ENCODE measurements around the gene FLCN.
"Not testable (repeated sequence)": the region's sequence is repeated elsewhere in the genome, so short reads cannot be mapped to it uniquely, and the experiment has no call there.

FLCN gene

DNA sequence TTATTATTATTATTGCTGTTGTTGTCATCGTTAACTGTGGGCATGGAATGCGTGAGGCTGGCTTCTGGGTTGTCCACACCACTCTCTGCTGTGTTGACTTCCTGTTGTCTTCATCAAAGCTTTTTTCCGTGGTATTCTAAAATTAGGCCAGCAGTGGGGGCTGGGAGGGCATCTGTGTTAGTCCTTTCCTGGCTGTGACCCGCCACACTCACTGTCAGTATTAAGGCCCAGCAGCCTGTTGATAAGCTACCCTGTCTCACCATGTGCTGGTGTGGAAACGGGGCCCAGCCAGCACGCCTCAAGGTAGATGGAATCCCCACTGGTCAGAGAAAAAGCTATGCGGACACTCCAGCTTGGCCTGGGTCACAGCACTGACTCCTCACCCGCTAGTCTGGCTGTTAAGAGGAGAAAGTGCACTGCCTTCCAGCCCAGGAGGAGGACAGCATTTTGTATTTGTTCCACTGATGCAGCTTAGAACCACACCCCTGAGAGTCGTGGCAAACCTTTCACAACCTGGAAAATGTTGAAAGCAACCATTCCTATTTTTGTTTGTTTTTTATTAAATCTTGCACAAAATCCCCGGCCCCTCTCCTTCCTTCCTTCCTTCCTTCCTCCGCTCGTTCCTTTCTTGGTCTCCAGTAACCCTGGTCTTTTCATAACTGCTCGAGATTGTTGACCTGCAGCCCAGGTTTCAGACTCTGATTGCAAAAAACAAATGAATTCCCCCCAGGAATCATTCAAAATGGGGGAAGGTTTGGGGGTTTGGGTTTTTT lies 51.8 kb downstream of the FLCN start:
- H3K27me3 ChIP-seq (ENCODE audit: insufficient read depth, low read length); H3K79me2 ChIP-seq (ENCODE audit: control insufficient read depth, insufficient read depth, low read length, unreplicated experiment); H3K27ac ChIP-seq (ENCODE audit: low read depth, low read length); H2AFZ ChIP-seq (ENCODE audit: low read length, unreplicated experiment); H3K4me1 ChIP-seq (ENCODE audit: control insufficient read depth, insufficient read depth, low read length, unreplicated experiment); H3K4me3 ChIP-seq (ENCODE audit: low read depth, low read length): not testable (repeated sequence)
- H3K36me3 ChIP-seq (ENCODE audit: insufficient read depth, low read length): peaks cover 22% of the 10 kb centered on the region; the same call in 1 of the 2 replicates

DNA sequence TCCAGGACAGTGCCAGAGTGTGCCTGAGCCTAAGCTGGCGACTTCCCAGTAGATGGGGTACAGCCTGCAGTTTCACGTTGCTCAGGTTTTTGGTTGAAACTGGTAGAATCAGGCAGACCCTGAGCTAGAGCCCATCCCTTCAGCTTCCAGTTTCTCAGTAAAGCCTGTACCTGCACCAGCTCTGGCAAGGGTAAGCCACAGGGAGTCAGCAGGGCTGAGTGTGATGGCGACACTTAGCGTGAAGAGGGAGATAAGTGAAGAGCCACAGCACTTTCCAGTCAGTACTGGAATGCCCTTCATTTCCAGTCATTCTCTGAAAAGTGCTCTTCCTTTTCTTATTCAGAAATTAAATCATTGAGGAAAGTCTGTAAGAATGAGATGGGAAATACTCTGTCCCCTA lies 53.2 kb downstream of the FLCN start:
- Histone ChIP-seq H3K27ac (ENCODE audit: low read depth, low read length) (no peak overlapping the region), H3K4me3 (ENCODE audit: low read depth, low read length) (no peak overlapping the region), H3K27me3 (ENCODE audit: insufficient read depth, low read length) (no peaks in the 10 kb centered on the region), H3K36me3 (ENCODE audit: insufficient read depth, low read length) (peaks cover 22% of the 10 kb centered on the region; the same call in 1 of the 2 replicates), H3K4me1 (ENCODE audit: control insufficient read depth, insufficient read depth, low read length, unreplicated experiment) (no peaks in the 10 kb centered on the region), H2AFZ (ENCODE audit: low read length, unreplicated experiment) (no peak overlapping the region), H3K79me2 (ENCODE audit: control insufficient read depth, insufficient read depth, low read length, unreplicated experiment) (no peaks in the 10 kb centered on the region)

DNA sequence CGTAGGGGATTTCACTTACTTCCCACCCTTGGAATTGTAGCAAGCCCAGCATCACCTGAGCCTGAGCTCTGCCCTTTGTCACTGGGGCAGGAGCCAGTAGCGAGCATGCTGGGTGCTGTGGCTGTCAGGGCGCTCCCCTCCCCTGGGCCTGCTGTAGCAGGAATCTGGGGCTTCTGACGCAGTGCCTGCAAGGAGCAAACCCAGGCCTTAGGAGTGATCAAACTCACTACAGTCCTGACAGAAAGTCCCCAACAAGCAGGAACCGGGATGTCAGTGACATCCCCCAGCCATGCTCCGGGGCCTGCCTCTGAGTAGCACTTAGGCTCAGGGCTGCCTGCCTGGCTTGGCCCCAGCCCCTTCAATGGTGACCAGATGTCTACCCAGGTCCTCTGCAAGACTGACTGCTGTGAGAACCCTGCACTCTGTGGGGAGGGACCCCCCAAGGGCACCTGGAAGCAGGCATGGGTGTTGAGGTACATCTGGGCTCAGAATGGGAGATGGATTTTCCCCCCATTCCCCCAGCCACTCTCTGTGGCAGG lies 54.3 kb downstream of the FLCN start:
- Histone ChIP-seq H3K4me1 (ENCODE audit: control insufficient read depth, insufficient read depth, low read length, unreplicated experiment) (no peaks in the 10 kb centered on the region), H2AFZ (ENCODE audit: low read length, unreplicated experiment) (no peak overlapping the region), H3K27me3 (ENCODE audit: insufficient read depth, low read length) (no peaks in the 10 kb centered on the region), H3K79me2 (ENCODE audit: control insufficient read depth, insufficient read depth, low read length, unreplicated experiment) (no peaks in the 10 kb centered on the region), H3K36me3 (ENCODE audit: insufficient read depth, low read length) (peaks cover 26% of the 10 kb centered on the region; the same call in 1 of the 2 replicates), H3K4me3 (ENCODE audit: low read depth, low read length) (no peak overlapping the region), H3K27ac (ENCODE audit: low read depth, low read length) (no peak overlapping the region)

DNA sequence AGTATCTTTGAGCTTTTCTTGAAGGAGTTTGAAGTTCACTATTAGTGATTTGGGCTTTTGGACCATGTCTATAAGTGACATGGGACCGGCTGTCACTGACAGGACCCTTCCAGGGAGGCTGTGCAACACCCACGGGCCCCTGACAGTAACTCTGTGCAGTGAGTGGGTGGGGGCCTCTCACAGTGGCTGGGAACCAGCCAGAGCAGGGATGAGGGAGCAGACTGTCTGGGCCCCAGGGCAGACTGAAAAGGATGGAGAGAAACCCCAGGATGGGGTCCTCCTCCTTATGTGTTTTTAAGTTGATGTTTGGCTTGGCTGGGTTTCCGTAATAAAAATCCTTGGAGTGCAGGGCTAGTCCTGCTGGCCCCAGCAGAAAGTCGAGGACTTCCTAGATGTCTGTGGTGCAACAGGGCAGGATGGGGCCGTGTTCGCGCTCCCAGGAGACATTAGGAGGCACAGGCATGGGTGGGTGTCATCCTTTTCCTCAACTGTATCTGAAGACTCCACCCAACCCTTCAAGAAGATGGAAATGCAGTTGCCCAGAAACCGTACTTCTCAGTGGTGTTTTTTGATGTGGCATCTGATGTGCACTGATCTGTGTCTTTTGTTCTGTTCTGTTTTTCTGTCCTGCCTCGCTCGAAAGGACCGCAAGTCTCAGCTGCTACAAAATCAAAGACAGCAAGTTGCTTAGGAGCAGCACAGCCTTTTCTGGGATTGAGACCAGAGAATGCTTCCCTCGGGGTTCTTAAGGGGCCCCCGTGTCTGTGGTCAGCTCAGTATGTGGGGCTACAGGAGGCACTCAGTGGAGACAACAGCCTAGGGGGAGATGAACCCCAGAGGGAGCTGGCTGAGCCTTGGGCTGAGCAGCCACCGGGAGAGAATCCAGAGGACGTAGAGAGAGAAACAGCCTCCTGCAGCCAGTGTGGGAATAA lies 55.0 kb downstream of the FLCN start:
- Histone ChIP-seq H3K79me2 (ENCODE audit: control insufficient read depth, insufficient read depth, low read length, unreplicated experiment) (no peaks in the 10 kb centered on the region), H2AFZ (ENCODE audit: low read length, unreplicated experiment) (no peak overlapping the region), H3K27ac (ENCODE audit: low read depth, low read length) (no peak overlapping the region), H3K4me1 (ENCODE audit: control insufficient read depth, insufficient read depth, low read length, unreplicated experiment) (no peaks in the 10 kb centered on the region), H3K36me3 (ENCODE audit: insufficient read depth, low read length) (peaks cover 29% of the 10 kb centered on the region; the same call in 1 of the 2 replicates), H3K4me3 (ENCODE audit: low read depth, low read length) (no peak overlapping the region), H3K27me3 (ENCODE audit: insufficient read depth, low read length) (no peaks in the 10 kb centered on the region)

DNA sequence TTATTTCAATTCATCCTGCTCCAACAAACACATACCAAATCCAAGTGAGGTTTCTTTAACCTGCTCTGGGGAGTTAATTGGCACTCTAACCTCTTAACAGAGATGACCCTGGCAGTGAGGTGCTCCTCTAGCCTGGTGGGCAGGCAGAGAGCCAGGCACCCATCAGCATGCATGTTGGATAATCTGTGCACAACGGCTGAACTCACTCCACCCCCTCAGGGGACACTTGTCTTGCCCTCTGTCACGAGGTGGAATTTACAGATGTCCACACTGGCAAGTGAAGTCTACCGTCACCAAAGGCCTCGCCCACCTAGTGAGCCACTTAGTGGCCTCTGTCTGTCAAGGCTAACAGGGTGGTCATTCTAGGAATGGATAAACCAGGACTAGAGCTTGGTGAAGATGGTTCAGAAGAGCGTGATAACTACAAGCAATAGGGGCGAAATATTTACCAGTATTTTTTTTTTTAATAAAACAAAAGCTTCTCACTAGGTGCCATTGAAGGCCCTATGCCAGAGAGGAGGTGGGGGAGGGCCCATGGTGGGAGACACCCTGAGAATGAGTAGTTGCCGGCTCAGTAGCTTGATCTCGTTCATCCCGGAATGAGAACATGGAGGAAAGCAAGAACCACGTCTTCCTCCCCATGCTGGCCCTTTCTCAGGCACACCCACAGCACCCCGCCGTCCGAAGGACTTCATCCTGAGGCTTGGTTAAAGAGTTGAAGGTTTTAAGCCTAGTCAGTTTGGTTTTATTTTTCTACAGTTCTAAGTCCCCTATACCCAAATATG lies 56.0 kb downstream of the FLCN start:
- no peak overlapping the region for H2AFZ ChIP-seq (ENCODE audit: low read length, unreplicated experiment)
- H3K27me3 ChIP-seq (ENCODE audit: insufficient read depth, low read length): no peaks in the 10 kb centered on the region
- no peak overlapping the region for H3K4me3 ChIP-seq (ENCODE audit: low read depth, low read length)
- H3K79me2 ChIP-seq (ENCODE audit: control insufficient read depth, insufficient read depth, low read length, unreplicated experiment): no peaks in the 10 kb centered on the region
- no peaks in the 10 kb centered on the region for H3K4me1 ChIP-seq (ENCODE audit: control insufficient read depth, insufficient read depth, low read length, unreplicated experiment)
- peaks cover 34% of the 10 kb centered on the region; the same call in 1 of the 2 replicates for H3K36me3 ChIP-seq (ENCODE audit: insufficient read depth, low read length)
- H3K27ac ChIP-seq (ENCODE audit: low read depth, low read length): no peak overlapping the region

DNA sequence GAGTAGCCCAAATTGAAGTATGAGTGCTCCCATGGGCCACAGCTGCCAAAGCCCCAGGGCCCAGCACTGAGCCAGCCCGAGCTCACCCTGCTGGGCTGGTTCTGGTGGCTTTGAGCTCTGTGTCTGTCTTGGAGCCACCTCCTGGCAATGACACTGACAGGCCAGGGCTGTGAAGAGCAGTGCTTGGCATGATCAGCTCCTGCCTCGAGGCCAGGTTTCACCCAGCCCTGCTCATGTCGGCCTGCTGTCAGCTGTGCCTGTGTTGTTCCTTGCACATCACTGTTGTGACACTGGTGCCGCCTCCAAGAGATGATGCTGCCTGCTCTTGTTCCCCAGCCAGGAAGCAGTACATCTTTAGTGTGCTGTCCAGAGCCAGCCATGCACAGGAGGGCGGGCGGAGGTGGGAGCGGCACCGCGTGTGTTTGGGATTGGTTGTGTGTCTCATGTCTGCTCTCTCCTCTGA lies 56.8 kb downstream of the FLCN start:
- Histone ChIP-seq H3K27ac (ENCODE audit: low read depth, low read length) (no peak overlapping the region), H3K4me3 (ENCODE audit: low read depth, low read length) (no peak overlapping the region), H3K27me3 (ENCODE audit: insufficient read depth, low read length) (no peaks in the 10 kb centered on the region), H3K36me3 (ENCODE audit: insufficient read depth, low read length) (peaks cover 38% of the 10 kb centered on the region; the same call in 1 of the 2 replicates), H3K79me2 (ENCODE audit: control insufficient read depth, insufficient read depth, low read length, unreplicated experiment) (no peaks in the 10 kb centered on the region), H2AFZ (ENCODE audit: low read length, unreplicated experiment) (no peak overlapping the region), H3K4me1 (ENCODE audit: control insufficient read depth, insufficient read depth, low read length, unreplicated experiment) (no peaks in the 10 kb centered on the region)

DNA sequence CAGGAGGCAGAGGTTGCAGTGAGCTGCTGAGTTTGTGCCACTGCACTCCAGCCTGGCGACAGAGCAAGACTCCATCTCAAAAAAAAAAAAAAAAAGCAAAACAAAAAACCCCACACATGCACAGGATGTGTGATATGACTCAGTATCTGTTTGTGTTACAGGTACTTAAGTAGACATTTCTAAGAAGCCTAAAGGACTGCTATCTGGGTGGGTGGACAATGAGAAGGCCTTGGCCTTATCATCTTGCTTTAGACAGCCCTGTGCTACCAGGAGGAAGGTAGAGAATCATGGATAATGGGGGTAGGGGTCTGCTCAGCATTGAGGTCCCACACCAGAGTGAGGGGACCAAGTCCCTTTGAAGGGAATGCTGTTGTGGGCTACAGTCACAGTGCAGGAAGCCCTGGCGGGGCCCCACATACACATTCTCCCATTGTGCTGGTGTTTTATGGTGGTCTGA lies 57.6 kb downstream of the FLCN start:
- H3K27me3 ChIP-seq (ENCODE audit: insufficient read depth, low read length): no peaks in the 10 kb centered on the region
- no peak overlapping the region for H3K27ac ChIP-seq (ENCODE audit: low read depth, low read length)
- no peak overlapping the region for H2AFZ ChIP-seq (ENCODE audit: low read length, unreplicated experiment)
- H3K79me2 ChIP-seq (ENCODE audit: control insufficient read depth, insufficient read depth, low read length, unreplicated experiment): no peaks in the 10 kb centered on the region
- H3K4me1 ChIP-seq (ENCODE audit: control insufficient read depth, insufficient read depth, low read length, unreplicated experiment): no peaks in the 10 kb centered on the region
- no peak overlapping the region for H3K4me3 ChIP-seq (ENCODE audit: low read depth, low read length)
- peaks cover 36% of the 10 kb centered on the region; the same call in 1 of the 2 replicates for H3K36me3 ChIP-seq (ENCODE audit: insufficient read depth, low read length)

DNA sequence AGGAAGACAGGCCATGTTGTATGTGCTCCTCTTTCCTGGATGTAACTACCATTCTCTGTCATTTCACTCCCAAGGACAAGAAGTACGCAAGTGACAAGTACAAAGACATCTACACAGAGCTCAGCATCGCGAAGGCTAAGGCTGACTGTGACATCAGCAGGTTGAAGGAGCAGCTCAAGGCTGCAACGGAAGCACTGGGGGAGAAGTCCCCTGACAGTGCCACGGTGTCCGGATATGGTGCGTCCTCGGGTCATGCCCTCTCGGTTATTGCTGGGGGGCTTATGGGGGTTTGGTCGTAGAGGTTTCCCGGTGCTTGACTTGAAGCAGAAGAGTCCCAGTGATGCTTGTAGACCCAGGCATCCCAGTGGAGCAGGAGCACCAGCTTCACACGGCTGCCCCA lies 59.8 kb downstream of the FLCN start:
- Histone ChIP-seq H2AFZ (ENCODE audit: low read length, unreplicated experiment) (no peak overlapping the region), H3K36me3 (ENCODE audit: insufficient read depth, low read length) (peaks cover 35% of the 10 kb centered on the region), H3K4me1 (ENCODE audit: control insufficient read depth, insufficient read depth, low read length, unreplicated experiment) (no peaks in the 10 kb centered on the region), H3K4me3 (ENCODE audit: low read depth, low read length) (no peak overlapping the region), H3K79me2 (ENCODE audit: control insufficient read depth, insufficient read depth, low read length, unreplicated experiment) (no peaks in the 10 kb centered on the region), H3K27me3 (ENCODE audit: insufficient read depth, low read length) (no peaks in the 10 kb centered on the region), H3K27ac (ENCODE audit: low read depth, low read length) (no peak overlapping the region)

DNA sequence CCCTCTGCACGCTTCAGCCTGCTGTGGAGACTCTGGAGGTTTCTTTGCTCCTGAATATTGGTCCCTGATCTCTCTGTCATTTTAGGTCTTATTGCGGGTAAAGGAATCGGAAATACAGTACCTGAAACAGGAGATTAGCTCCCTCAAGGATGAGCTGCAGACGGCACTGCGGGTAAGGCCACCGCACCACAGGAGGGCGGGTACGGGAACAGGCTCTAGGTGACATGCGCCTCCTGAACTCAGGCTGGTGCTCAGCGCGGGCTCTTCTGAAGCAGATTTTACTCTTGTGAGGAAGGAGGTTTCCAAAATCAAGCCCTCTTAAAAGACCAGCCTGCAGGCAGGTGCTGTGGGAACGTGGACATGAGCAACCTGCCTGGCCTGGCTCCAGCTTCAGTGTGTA lies 60.6 kb downstream of the FLCN start:
- Histone ChIP-seq H3K36me3 (ENCODE audit: insufficient read depth, low read length) (peaks cover 35% of the 10 kb centered on the region), H3K4me1 (ENCODE audit: control insufficient read depth, insufficient read depth, low read length, unreplicated experiment) (no peaks in the 10 kb centered on the region), H3K27ac (ENCODE audit: low read depth, low read length) (no peak overlapping the region)

DNA sequence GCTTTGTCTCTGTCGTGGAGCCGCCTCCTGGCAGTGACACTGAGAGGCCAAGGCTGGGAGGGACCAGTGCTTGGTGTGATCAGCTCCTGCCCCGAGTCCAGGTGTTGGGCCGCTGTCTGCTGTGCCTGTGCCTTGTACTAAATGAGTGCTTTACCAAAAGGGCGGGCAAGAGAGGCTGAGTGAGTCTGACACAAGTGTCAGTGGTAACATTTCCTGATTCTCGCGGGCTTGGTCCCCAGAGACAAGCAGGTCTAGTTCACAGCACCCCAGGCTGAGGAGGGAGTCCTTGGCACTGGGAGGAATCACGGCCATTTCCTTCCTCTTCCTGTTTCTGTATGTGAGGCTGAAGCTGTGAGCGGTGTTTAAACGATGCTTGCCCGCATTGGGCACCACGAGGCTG lies 61.1 kb downstream of the FLCN start:
- no peak overlapping the region for H2AFZ ChIP-seq (ENCODE audit: low read length, unreplicated experiment)

More for the DNA sequence above, 60.6 kb downstream of the FLCN start:
- Histone ChIP-seq H2AFZ (ENCODE audit: low read length, unreplicated experiment) (no peak overlapping the region), H3K4me3 (ENCODE audit: low read depth, low read length) (no peak overlapping the region), H3K27me3 (ENCODE audit: insufficient read depth, low read length) (no peaks in the 10 kb centered on the region), H3K79me2 (ENCODE audit: control insufficient read depth, insufficient read depth, low read length, unreplicated experiment) (no peaks in the 10 kb centered on the region)

More for the DNA sequence above, 61.1 kb downstream of the FLCN start:
- Histone ChIP-seq H3K4me1 (ENCODE audit: control insufficient read depth, insufficient read depth, low read length, unreplicated experiment) (no peaks in the 10 kb centered on the region), H3K4me3 (ENCODE audit: low read depth, low read length) (no peak overlapping the region), H3K36me3 (ENCODE audit: insufficient read depth, low read length) (peaks cover 32% of the 10 kb centered on the region), H3K27ac (ENCODE audit: low read depth, low read length) (no peak overlapping the region), H3K79me2 (ENCODE audit: control insufficient read depth, insufficient read depth, low read length, unreplicated experiment) (no peaks in the 10 kb centered on the region), H3K27me3 (ENCODE audit: insufficient read depth, low read length) (no peaks in the 10 kb centered on the region)

All from ACC112 (cell line).